ENCODE measurements around the gene CDK6.

DNA sequence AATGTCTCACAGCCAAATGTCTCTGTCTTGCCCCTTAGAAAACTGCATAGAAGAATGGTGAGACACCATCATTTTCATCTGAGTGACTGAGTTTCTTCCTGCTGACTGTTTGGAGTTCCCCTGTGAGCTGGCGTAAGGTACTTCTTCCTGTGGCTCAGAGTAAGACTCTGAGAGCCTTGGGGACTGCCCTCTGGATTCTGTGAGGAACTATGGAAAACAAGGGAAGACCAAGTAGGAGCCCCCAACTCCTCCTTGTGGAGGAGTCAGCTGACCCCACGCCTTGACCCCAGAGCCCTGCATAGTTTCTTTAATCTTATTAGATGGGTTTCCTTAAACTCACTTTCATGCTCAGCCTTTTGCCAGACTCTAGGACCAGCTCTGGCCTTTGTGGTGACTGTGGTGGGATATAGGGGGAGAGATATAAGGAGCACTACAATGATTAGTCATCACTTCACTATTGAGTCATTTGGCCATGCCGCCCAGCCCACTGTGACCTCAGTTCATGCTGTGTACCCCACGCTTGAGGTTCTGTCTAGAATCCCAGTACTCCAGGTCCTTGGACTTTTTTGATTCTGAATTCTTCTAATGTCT, 194.4 kb downstream of the CDK6 start:
- TF ChIP-seq, protein P1, sequence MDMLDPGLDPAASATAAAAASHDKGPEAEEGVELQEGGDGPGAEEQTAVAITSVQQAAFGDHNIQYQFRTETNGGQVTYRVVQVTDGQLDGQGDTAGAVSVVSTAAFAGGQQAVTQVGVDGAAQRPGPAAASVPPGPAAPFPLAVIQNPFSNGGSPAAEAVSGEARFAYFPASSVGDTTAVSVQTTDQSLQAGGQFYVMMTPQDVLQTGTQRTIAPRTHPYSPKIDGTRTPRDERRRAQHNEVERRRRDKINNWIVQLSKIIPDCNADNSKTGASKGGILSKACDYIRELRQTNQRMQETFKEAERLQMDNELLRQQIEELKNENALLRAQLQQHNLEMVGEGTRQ (IDR thresholded peaks at IDR 0.05; ENCODE audit: borderline replicate concordance, low read depth, low read length) = no peak
- TF ChIP-seq, protein P2, sequence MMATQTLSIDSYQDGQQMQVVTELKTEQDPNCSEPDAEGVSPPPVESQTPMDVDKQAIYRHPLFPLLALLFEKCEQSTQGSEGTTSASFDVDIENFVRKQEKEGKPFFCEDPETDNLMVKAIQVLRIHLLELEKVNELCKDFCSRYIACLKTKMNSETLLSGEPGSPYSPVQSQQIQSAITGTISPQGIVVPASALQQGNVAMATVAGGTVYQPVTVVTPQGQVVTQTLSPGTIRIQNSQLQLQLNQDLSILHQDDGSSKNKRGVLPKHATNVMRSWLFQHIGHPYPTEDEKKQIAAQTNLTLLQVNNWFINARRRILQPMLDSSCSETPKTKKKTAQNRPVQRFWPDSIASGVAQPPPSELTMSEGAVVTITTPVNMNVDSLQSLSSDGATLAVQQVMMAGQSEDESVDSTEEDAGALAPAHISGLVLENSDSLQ (IDR thresholded peaks at IDR 0.05) = peak; percentile 35; the same call in 1 of the 2 replicates
- TF ChIP-seq FOXM1 (IDR thresholded peaks at IDR 0.05; ENCODE audit: low read depth, low read length) = peak; percentile 96
- TF ChIP-seq, protein P3, sequence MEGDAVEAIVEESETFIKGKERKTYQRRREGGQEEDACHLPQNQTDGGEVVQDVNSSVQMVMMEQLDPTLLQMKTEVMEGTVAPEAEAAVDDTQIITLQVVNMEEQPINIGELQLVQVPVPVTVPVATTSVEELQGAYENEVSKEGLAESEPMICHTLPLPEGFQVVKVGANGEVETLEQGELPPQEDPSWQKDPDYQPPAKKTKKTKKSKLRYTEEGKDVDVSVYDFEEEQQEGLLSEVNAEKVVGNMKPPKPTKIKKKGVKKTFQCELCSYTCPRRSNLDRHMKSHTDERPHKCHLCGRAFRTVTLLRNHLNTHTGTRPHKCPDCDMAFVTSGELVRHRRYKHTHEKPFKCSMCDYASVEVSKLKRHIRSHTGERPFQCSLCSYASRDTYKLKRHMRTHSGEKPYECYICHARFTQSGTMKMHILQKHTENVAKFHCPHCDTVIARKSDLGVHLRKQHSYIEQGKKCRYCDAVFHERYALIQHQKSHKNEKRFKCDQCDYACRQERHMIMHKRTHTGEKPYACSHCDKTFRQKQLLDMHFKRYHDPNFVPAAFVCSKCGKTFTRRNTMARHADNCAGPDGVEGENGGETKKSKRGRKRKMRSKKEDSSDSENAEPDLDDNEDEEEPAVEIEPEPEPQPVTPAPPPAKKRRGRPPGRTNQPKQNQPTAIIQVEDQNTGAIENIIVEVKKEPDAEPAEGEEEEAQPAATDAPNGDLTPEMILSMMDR (IDR thresholded peaks at IDR 0.05 in 2 of 3, conservative IDR thresholded peaks at IDR 0.05 in 1 of 3; ENCODE audit: control insufficient read depth in 2 of 3, extremely low read depth in 1 of 3, insufficient read depth in 1 of 3, low read depth in 3 of 3, low read length in 3 of 3) = no peak
- no peak for TF ChIP-seq POLR2A (IDR thresholded peaks at IDR 0.05; ENCODE audit: low read depth, low read length)
- TF ChIP-seq, protein P4, sequence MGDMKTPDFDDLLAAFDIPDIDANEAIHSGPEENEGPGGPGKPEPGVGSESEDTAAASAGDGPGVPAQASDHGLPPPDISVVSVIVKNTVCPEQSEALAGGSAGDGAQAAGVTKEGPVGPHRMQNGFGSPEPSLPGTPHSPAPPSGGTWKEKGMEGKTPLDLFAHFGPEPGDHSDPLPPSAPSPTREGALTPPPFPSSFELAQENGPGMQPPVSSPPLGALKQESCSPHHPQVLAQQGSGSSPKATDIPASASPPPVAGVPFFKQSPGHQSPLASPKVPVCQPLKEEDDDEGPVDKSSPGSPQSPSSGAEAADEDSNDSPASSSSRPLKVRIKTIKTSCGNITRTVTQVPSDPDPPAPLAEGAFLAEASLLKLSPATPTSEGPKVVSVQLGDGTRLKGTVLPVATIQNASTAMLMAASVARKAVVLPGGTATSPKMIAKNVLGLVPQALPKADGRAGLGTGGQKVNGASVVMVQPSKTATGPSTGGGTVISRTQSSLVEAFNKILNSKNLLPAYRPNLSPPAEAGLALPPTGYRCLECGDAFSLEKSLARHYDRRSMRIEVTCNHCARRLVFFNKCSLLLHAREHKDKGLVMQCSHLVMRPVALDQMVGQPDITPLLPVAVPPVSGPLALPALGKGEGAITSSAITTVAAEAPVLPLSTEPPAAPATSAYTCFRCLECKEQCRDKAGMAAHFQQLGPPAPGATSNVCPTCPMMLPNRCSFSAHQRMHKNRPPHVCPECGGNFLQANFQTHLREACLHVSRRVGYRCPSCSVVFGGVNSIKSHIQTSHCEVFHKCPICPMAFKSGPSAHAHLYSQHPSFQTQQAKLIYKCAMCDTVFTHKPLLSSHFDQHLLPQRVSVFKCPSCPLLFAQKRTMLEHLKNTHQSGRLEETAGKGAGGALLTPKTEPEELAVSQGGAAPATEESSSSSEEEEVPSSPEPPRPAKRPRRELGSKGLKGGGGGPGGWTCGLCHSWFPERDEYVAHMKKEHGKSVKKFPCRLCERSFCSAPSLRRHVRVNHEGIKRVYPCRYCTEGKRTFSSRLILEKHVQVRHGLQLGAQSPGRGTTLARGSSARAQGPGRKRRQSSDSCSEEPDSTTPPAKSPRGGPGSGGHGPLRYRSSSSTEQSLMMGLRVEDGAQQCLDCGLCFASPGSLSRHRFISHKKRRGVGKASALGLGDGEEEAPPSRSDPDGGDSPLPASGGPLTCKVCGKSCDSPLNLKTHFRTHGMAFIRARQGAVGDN (IDR thresholded peaks at IDR 0.05) = no peak
- TF ChIP-seq RELA (IDR thresholded peaks at IDR 0.05; ENCODE audit: borderline replicate concordance, partially characterized antibody) = peak; percentile 62
- peak; percentile 58 for TF ChIP-seq SP1 (IDR thresholded peaks at IDR 0.05; ENCODE audit: low read depth, low read length)
- TF ChIP-seq, protein P5, sequence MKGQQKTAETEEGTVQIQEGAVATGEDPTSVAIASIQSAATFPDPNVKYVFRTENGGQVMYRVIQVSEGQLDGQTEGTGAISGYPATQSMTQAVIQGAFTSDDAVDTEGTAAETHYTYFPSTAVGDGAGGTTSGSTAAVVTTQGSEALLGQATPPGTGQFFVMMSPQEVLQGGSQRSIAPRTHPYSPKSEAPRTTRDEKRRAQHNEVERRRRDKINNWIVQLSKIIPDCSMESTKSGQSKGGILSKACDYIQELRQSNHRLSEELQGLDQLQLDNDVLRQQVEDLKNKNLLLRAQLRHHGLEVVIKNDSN (IDR thresholded peaks at IDR 0.05; ENCODE audit: borderline replicate concordance, extremely low read length, insufficient read depth, low read depth, low read length) = no peak
- TF ChIP-seq SUPT20H (IDR thresholded peaks at IDR 0.05; ENCODE audit: borderline replicate concordance, control insufficient read depth, low read depth, low read length) = no peak
- TF ChIP-seq ZNF274 (IDR thresholded peaks at IDR 0.05; ENCODE audit: insufficient read depth, insufficient read length) = no peak
- TF ChIP-seq, protein P6, sequence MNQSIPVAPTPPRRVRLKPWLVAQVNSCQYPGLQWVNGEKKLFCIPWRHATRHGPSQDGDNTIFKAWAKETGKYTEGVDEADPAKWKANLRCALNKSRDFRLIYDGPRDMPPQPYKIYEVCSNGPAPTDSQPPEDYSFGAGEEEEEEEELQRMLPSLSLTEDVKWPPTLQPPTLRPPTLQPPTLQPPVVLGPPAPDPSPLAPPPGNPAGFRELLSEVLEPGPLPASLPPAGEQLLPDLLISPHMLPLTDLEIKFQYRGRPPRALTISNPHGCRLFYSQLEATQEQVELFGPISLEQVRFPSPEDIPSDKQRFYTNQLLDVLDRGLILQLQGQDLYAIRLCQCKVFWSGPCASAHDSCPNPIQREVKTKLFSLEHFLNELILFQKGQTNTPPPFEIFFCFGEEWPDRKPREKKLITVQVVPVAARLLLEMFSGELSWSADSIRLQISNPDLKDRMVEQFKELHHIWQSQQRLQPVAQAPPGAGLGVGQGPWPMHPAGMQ (IDR thresholded peaks at IDR 0.05; ENCODE audit: borderline replicate concordance) = no peak
- TF ChIP-seq CBX5 (IDR thresholded peaks at IDR 0.05; ENCODE audit: low read depth) = 0 out of 2 replicates have a peak, but pooled peaks have one; percentile 27

Data from GM12878 (cell line).